HG02588 (cell line): Measurements from ENCODE around the gene RIC1.

ENCODE experiments used
- ATAC-seq: cut with Tn5 transposase; IDR thresholded peaks from one replicate; pipeline ENCODE4 v1.9.1; 2021; ENCODE audit warnings: mild to moderate bottlenecking, moderate library complexity; ENCODE audit not compliant: unreplicated experiment

RIC1 gene

DNA sequence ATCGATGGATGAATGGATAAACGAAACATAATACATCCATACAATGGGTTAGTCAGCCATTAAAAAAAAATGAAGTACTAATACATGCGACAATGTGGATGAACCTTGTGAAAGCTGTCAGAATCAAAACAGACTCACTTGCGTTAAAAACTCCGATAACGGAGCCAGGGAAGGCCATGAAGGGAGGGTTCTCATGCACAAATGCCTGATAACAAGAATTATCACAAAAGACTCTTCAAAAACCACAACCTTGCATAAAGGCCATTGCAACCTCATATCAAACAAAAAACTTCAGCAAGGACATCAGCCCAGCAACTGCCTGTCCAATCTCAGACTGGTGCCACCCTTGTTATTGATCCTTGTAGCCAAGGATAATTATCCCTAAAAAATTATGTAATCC is 190.3 kb downstream of the RIC1 start:
- no peak for ATAC-seq

DNA sequence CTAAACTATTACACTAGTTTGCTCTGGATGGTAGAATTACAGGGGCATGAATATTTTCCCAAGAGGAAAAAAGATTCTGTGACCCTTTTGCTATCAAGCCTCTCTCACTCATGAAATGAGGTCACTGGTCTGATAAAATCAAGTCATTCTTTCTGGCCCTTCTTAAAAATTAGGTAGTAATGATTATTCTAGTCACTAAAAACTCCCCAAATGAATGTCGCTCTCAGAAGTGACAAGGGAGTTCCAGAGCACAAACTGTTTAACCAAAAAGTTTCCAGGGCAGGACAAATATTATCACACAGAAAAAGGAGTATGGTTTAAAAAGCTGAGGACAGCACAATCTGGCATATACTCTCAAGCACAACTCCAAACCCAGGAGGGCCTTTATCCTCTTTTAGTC is 191.5 kb downstream of the RIC1 start:
- no peak for ATAC-seq

- ATAC-seq, result no peak
Measured at GRCh38 chr9:5825223-5825622, 196.3 kb downstream of the RIC1 start.
